GM21717 (cell line): ENCODE data around the gene NKD1.

Source experiments
- ATAC-seq: cut with Tn5 transposase; IDR thresholded peaks from one replicate; pipeline ENCODE4 v1.9.1; 2021; ENCODE audit warnings: mild to moderate bottlenecking, moderate library complexity; ENCODE audit not compliant: unreplicated experiment

Gene NKD1

GRCh38 chr16:50685462-50686063 lies 137.4 kb downstream of the NKD1 start:
- ATAC-seq: no peak

DNA sequence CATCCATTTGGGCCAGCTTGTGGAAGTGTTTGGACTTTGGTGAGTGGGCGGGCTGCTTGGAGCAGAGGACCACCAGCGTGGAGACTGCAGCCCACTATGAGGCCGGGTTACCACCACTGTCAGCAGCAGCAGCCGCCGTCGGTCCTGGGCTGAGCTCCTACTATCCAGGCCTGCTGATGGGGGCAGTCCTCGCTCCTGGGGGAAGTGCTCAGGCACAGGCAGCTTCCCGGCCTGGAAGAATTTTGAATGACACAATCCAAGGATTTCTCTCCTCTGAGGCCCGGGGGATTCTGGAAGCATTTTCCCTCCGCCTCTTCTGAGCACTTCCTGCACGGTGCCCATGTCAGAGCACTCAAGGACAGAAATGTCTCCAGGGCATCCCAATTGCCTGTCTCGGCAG lies 139.9 kb downstream of the NKD1 start:
- no peak for ATAC-seq

DNA sequence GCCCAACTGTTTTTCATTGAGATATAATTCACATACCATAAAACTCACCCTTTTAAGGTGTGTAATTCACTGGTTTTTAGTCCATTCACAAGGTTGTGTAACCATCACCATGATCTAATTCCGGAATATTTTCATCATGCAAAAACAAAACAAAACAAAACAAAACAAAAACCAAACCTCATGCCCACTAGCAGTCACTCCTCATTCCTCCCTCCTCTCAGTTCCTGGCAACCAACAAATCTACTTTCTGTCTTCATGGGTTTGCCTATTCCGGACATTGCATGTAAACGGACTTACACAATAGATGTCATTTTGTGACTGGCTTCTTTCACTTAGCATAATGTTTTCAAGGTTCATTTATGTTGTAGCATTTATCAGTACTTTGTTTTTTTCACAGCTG lies 140.7 kb downstream of the NKD1 start:
- no peak for ATAC-seq

GRCh38 chr16:50690177-50690576 lies 142.0 kb downstream of the NKD1 start:
- no peak for ATAC-seq

DNA sequence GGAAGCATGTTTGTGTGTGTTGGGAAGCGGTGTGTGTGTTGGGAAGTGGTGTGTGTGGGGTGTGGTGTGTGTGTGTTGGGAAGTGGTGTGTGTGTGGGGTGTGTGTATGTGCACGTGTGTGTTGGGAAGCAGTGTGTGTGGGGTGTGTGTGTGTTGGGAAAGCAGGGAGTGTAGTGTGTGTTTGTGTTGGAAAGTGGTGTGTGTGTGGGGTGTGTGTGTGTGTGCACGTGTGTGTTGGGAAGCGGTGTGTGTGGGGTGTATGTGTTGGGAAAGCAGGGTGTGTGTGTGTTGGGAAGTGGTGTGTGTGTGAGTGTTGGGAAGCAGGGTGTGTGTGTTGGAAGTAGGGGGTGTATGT lies 144.4 kb downstream of the NKD1 start:
- ATAC-seq: no peak

DNA sequence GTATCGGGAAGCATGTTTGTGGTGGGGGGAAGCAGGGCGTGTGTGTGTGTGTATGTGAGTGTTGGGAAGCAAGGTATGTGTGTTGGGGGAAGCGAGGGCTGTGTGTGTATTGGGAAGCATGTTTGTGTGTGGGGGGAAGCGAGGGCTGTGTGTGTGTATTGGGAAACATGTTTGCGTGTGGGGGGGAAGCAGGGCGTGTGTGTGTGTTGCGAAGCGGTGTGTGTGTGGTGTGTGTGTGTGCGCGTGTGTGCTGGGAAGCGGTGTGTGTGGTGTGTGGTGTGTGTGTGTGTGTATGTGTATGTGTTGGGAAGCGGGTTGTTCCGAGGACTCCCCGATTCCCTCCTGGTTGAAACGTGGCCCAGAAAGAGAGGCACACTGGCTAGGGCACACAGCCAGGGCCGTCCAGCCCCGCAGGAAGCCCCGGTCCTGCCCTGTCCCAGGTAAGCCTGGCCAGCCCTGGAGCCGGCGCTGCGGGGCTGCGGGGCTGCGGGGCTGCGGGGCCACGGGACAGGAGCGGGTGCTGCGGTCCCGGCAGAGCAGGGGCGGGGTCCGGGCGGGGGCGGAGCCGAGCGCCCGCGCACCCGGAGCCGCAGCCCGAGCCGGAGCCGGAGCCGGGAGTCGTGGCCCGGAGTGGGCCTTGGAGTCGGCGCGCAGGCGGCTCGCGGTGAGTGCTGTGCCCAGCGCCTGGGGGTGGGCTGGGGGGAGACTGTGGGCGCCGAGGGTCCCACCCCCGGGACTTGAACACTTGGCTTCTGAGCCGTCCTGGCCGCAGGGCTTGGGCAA lies 145.0 kb downstream of the NKD1 start, which contains the start of gene NOD2:
Gene NOD2 (plus strand): TSS at position 608 of the 783 bp plus-strand sequence. CDS start 5,890 bp downstream, outside the sequence.
- ATAC-seq: no peak

GRCh38 chr16:50694206-50694605 lies 146.0 kb downstream of the NKD1 start:
- ATAC-seq: no peak

GRCh38 chr16:50695017-50696000 lies 147.1 kb downstream of the NKD1 start:
- no peak for ATAC-seq

DNA sequence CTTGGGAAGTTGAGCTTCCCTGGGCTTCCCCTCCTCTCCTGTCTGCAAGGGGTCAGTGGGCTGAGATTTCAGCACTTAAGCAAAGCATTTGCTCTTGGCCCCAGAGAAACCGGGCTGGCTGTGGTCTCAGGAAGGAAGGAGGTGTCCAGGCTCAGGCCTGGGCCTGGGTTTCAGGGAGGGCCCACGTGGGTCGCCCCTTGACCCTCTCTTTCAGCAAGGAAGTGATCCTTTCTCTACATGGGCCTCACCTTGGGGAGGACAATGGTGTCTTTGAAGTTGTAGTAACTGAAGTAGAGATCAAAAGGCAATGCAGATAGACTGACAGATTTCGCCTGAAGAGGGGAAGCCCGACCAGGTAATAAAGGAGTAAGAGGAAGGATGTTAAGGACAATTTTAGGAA lies 147.9 kb downstream of the NKD1 start:
- no peak for ATAC-seq

GRCh38 chr16:50696575-50697420 lies 148.6 kb downstream of the NKD1 start:
- peak; percentile 29 for ATAC-seq

DNA sequence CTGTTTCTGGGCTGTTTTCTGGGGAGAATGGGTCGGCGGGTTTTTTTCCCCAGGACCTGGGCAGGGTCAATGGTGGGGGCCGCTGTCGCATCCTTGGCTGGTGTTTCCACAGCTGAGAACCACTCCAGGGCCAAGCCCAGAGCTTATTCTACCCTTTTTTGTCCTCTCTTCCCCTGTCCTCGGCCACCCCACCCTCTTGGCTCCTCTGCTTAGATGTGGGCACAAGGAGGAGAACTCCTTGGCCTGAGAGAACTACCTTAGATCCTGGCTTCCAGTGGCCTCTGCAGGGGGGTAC lies 149.2 kb downstream of the NKD1 start:
- ATAC-seq: no peak

GRCh38 chr16:50697881-50698767 lies 149.9 kb downstream of the NKD1 start:
- ATAC-seq: peak; percentile 55
